Glutamatergic neuron (in vitro differentiated cells): ENCODE data around the gene TOMM34. TPM values are rescaled to one million over a fixed set of nuclear protein-coding genes. Genes with fewer than 3 reads are reported as not detected.

Experiments
- DNase-seq: peaks from one replicate; pipeline ENCODE4 v3.0.0; 2022
- H3K27ac Mint-ChIP-seq: one replicate; pipeline ENCODE4 v1.8.0; 2020; ENCODE audit warnings: mild to moderate bottlenecking, mixed read lengths, inconsistent platforms; ENCODE audit not compliant: unreplicated experiment
- H3K27me3 Mint-ChIP-seq: one replicate; pipeline ENCODE4 v1.8.0; 2020; ENCODE audit warnings: mild to moderate bottlenecking, moderate library complexity, mixed read lengths, inconsistent platforms; ENCODE audit not compliant: unreplicated experiment
- H3K36me3 Mint-ChIP-seq: one replicate; pipeline ENCODE4 v1.8.0; 2020; ENCODE audit warnings: mild to moderate bottlenecking, mixed read lengths, inconsistent platforms; ENCODE audit not compliant: unreplicated experiment
- H3K4me1 Mint-ChIP-seq: one replicate; pipeline ENCODE4 v1.8.0; 2020; ENCODE audit warnings: mild to moderate bottlenecking, low read depth, mixed read lengths, inconsistent platforms; ENCODE audit not compliant: unreplicated experiment
- H3K4me3 Mint-ChIP-seq: one replicate; pipeline ENCODE4 v1.8.0; 2020; ENCODE audit warnings: mild to moderate bottlenecking, mixed read lengths, inconsistent platforms; ENCODE audit not compliant: unreplicated experiment
- H3K9me3 Mint-ChIP-seq: one replicate; pipeline ENCODE4 v1.8.0; 2020; ENCODE audit warnings: mild to moderate bottlenecking, moderate library complexity, mixed read lengths, inconsistent platforms; ENCODE audit not compliant: unreplicated experiment
- CTCF ChIP-seq: fragments of 200-600 bp; sonication (generic); IDR thresholded peaks from one replicate; pipeline ENCODE4 v1.5.0; 2021; ENCODE audit not compliant: partially characterized antibody, unreplicated experiment
- total RNA-seq: library from RNA; stranded (reverse); fragmentation: NEBNext Ultra II Directional; extraction: Animal tissue kit (Norgen Biotek cat#: 25700); gene quantifications from one replicate; pipeline ENCODE4 v1.2.1, GENCODE V29; 2021; ENCODE audit not compliant: unreplicated experiment

TOMM34 gene
- total RNA-seq, 1 donor from 2014 or later: 10.8 TPM

GRCh38 chr20:44959638-44960102 lies 527 bp downstream of the TOMM34 start:
- no peak for TF ChIP-seq CTCF
- Mint-ChIP-seq H3K4me3 (peak overlapping the region; percentile 89), H3K4me1 (peaks cover 15% of the 10 kb centered on the region), H3K27ac (no peak overlapping the region), H3K36me3 (no peaks in the 10 kb centered on the region), H3K27me3 (peaks cover 4% of the 10 kb centered on the region), H3K9me3 (no peaks in the 10 kb centered on the region)
- no peak for DNase-seq

GRCh38 chr20:44959082-44959637 lies 1.0 kb downstream of the TOMM34 start:
- Mint-ChIP-seq H3K36me3 (no peaks in the 10 kb centered on the region), H3K27ac (peak overlapping the region; percentile 9), H3K27me3 (peaks cover 4% of the 10 kb centered on the region), H3K4me1 (peaks cover 15% of the 10 kb centered on the region), H3K4me3 (peak overlapping the region; percentile 89), H3K9me3 (no peaks in the 10 kb centered on the region)
- no peak for TF ChIP-seq CTCF
- no peak for DNase-seq

GRCh38 chr20:44958276-44958675 lies 1.9 kb downstream of the TOMM34 start:
- Mint-ChIP-seq H3K4me3 (peak overlapping the region; percentile 64), H3K27me3 (peaks cover 2% of the 10 kb centered on the region), H3K4me1 (peaks cover 14% of the 10 kb centered on the region), H3K27ac (no peak overlapping the region), H3K9me3 (no peaks in the 10 kb centered on the region), H3K36me3 (no peaks in the 10 kb centered on the region)
- DNase-seq: no peak
- TF ChIP-seq CTCF: no peak

GRCh38 chr20:44956410-44956809 lies 3.8 kb downstream of the TOMM34 start:
- no peaks in the 10 kb centered on the region for H3K36me3 Mint-ChIP-seq
- H3K27me3 Mint-ChIP-seq: no peaks in the 10 kb centered on the region
- no peaks in the 10 kb centered on the region for H3K9me3 Mint-ChIP-seq
- no peak overlapping the region for H3K4me3 Mint-ChIP-seq
- H3K27ac Mint-ChIP-seq: no peak overlapping the region
- no peak for DNase-seq
- H3K4me1 Mint-ChIP-seq: peaks cover 11% of the 10 kb centered on the region
- TF ChIP-seq CTCF: no peak

GRCh38 chr20:44955270-44955669 lies 4.9 kb downstream of the TOMM34 start:
- Mint-ChIP-seq H3K4me3 (no peak overlapping the region), H3K27me3 (no peaks in the 10 kb centered on the region), H3K9me3 (no peaks in the 10 kb centered on the region), H3K36me3 (no peaks in the 10 kb centered on the region), H3K27ac (no peak overlapping the region), H3K4me1 (peaks cover 11% of the 10 kb centered on the region)
- no peak for TF ChIP-seq CTCF
- DNase-seq: no peak
